ENCODE results near the gene BRD3.

DNA sequence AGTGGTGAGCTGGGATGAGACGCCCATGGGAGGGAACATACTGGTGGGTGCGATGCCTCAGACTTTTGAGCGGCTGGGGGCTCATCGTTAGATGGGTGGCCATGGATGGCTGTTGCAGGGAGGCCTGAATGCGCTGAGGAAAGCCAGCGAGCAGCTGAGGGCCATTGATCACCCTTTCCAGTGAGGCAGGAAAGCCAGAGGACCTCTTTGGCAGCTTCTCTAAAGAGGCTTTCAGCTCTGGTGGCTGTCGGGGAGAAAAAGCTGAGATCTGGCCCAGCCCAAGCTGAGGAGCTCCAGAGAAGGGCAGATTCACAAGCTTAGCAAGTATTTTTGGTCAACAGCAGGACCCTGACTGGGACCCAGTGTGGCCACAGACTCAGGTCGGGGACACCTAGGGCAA, 62.4 kb downstream of the BRD3 start:
- no peak for TF ChIP-seq POLR2AphosphoS5 (IDR thresholded peaks at IDR 0.05; ENCODE audit: low read depth, low read length)
- no peak for TF ChIP-seq POLR2A (IDR thresholded peaks at IDR 0.05; ENCODE audit: low read depth, low read length)
- no peak for TF ChIP-seq TAF1 (IDR thresholded peaks at IDR 0.05; ENCODE audit: borderline replicate concordance, low read depth, low read length)

Measured in GM12892 (cell line).